ENCODE results near the gene CNOT11. TPM values are rescaled to one million over a fixed set of nuclear protein-coding genes. Genes with fewer than 3 reads are reported as not detected.
"Not testable (repeated sequence)": the region's sequence is repeated elsewhere in the genome, so short reads cannot be mapped to it uniquely, and the experiment has no call there.

CNOT11 gene
- 48.7 and 52.4 TPM in 2 replicates for polyA plus RNA-seq (2014; cell fraction: cytosol; rRNA removed)
- 85.5 and 88.8 TPM in 2 replicates for polyA plus RNA-seq (2014; cell fraction: nucleus; rRNA removed)

DNA sequence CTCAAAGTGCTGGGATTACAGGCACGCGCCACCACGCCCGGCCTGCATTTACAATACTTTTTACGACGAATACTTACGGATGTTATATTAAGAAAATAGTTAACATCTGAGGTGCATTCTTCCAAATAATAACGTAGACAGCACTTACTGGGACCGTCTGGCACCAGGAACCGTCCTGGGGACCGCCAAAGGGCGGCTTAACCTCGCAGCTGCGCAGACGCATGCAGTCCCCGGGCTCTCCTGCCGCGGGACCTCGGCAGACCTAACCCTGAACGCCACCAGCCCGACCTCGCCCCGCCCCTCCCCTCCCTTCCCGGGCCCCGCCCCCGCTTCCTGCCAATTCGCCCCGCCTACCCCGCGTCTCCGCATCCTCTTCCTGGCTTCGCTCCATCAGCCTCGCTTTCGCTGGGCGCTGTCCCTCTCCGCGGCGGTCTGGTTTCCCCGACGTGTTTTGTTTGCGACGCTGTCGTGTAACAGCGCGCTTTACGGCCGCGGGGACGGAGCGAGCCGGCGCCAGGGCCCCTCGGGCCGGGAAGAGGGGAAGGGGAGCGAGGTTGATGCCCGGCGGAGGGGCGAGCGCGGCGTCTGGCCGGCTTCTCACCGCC lies at the start of gene CNOT11:
Gene CNOT11 (plus strand): TSS at position 479 of the 605 bp plus-strand sequence. CDS start 79 bp downstream, at position 558.
- peak; percentile 98 for DNase-seq (ENCODE audit: low spot score)

DNA sequence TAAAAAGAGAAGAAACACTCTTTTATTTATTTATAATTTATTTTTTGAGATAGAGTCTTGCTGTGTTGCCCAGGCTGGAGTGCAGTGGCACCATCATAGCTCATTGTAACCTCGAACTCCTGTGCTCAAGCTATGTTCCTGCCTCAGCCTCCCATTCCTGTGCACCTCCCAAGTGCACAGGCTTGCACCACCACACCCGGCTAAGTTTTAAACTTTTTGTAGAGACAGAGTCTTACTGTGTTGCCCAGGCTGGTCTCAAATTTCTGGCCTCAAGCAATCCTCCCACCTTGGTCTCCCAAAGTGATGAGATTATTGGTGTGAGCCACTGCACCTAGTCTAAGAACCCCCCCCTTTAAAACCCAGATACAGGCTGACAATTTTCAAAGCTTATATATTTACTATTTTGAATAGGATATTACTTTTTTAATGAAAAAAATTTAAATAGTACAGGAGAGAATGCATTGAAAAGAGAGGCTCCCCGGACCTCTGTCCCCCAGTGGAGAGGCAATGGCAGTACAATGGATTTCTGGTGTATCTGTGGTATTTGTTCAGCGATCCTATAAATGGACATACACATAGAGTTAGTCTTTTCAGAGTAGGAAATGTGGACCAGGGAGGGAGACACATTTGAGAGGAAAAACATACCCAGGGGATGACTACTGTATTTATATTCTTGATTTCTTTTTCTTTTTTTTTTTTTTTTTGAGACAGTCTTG lies 48.1 kb upstream of the CNOT11 start:
- no peak for DNase-seq (ENCODE audit: low spot score)

DNA sequence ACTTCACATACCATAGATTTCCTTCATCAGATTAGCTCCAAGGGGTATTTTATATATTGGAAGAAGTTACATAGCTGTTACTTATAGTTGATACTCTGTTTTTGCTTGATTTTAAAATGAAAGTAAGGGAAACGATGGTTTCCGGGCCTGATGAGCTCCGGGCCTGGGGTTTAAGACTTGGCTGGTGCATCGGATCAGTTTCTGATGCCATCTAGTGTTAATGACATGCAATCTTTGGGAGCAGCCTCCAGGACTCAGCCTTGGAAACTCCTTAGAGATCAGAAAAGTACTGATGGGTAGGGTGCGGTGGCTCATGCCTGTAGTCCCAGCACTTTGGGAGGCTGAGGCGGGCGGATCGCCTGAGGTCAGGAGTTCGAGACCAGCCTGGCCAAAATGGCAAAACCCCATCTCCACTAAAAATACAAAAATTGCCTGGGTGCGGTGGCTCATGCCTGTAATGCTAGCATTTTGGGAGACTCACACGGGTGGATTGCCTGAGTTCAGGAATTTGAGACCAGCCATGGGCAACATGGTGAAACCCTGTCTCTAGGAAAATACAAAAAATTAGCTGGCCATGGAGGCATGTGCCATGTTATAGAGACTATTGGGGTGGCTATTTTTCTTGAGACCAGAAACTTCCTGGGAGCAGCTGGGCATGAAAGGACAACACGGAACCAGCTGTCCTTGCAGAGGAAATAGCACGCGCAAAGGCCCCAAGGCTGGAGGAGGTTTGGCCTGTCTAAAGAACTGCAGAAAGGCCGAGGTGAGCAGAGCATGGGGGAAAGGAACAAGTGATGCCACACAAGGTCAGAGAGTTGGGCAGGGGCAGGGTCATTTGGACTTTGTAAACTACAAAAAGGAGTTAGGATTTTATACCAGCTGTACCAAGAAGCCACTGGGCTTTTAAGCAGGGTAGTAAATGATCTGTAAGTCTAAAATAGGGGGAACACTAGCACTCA lies 46.9 kb upstream of the CNOT11 start:
- DNase-seq (ENCODE audit: low spot score), result peak; percentile 67

DNA sequence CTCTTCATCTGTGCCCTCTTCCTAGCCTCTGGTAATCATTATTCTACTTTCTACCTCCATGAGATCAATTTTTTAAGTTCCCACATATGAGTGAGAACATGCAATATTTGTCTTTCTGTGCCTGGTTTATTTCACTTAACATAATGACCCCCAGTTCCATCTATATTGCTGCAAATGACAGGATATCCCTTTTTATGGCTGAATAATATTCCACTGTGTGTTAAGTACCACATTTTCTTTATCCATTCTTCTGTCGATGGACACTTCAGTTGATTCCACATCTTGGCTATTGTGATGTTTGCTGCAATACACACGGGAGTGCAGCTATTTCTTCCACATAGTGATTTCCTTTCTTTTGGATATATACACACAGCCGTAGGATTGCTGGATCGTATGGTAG lies 43.9 kb upstream of the CNOT11 start:
- DNase-seq (ENCODE audit: low spot score), result no peak

DNA sequence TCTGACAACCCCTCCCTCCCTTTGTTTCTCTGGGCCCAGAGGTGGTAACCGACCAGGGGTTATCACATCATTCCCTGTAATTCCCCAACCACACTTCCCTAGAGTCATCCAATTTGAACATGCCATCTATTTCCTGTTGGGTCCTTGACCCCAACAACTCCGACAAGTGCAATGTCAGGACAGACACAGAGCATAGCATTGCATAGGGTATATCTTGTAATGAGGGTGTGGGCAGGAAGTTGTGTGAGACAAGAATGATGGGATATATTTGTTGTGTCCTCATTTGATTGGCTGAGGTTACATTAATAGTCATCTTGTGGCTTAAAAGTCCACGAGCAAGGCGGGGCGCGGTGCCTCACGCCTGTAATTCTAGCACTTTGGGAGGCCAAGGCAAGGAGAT lies 33.4 kb upstream of the CNOT11 start:
- DNase-seq (ENCODE audit: low spot score), result no peak

DNA sequence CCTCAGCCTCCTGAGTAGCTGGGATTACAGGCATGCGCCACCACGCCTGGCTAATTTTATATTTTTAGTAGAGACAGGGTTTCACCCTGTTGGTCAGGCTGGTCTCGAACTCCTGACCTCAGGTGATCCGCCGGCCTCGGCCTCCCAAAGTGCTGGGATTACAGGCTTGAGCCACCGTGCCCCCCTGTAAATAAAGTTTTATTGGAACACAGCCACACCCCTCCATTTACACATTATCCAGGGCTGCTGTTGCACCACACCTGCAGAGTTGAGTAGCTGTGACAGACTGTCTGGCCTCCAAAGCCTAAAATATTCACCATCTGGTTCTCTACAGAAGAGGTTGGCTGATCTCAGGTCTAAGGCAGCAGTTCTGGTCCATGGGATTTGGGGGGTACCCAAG lies 32.6 kb upstream of the CNOT11 start:
- not testable (repeated sequence) for DNase-seq (ENCODE audit: low spot score)

DNA sequence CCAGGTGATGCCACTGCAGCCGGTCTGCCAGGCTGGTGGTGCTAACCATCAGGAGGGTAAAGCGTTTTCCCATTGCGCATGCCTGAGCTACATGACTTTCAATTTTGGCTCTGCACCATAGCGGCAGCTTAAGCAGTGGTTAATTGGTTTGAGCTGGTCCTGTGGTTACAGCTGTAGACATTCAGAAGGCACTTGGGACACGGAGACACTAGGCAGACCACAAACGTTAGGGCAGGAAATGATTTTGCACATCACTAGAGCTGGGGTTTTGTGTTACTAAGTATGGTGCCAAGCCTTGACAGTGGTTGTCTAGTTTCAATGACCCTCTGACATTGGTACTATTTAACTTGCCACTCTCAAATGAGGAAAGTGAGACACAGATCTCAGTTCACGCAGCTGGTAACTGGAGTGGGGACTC lies 28.9 kb upstream of the CNOT11 start:
- DNase-seq (ENCODE audit: low spot score), result no peak

DNA sequence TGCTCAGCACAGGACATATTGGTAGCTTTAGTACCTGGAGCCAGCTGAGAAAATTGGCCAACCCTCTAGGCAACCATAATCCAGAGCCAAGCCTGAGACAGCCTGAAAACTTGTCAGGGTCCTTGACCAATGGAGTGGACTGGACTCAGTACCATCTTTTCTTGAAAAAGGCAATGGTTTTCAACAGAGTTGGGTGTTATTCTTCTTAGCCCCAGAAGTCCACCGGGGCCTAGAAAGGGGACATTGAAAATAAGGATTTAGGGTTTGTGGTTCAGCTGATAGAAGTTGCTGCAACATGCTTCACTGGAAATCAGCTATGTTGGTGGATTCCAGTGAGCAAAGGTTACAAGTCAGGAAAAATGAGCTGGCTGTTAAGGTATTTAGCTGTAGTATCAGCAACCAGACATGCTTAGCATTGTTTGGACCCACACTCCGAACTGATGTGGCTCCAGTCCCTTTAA lies 22.1 kb upstream of the CNOT11 start:
- DNase-seq (ENCODE audit: low spot score), result no peak

DNA sequence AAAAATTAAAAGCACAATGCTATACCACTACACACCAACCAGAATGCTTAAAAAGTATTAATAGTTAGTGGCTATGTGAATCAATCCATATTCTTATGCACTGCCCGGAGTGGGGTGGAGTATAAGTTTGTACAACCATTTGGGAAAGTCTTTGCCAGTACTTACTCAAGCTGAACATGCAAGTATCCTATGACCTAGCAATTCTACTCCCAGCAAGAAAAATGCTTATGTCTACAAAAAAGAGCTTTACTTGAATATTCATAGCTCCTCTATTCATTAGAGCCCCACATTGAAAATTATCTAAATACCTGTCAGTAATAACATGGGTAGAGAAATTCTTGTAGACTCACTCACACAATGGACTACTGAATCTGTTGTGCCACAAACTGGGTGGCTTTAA lies 21.4 kb upstream of the CNOT11 start:
- DNase-seq (ENCODE audit: low spot score), result no peak

DNA sequence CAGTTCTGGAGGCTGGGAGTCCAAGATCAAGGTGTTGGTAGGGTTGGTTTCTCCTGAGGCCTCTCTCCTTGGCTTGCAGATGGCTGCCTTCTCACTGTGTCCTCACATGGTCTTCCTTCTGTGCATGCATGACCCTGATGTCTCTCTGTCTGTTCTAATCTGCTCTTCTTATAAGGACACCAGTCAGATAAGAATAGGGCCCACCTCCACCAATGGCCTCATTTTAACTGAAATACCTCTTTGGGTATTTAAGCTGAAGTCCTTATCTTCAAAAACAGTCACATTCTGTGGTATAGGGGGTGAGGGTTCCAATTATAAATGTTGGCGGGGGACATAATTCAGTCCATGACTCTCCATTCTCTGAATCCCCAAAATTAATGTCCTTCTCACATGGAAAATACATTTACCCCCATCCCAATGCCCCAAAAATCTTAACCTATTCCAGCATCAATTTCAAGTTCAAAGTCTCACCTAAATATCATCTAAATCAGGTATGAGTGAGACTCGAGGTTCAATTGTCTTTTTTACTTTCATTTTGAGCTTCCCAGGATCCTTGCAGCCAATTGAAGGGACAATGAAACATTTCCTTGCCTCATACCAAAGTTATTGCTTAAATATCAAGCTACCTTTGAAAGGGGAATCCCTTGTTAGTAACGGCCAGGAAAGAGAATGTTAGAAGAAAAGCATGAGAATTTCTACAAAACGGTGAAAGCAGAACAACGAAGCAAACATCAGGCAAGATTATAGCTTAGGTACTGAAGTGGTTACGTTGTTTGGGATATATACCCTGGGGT lies 20.6 kb upstream of the CNOT11 start:
- DNase-seq (ENCODE audit: low spot score), result no peak

DNA sequence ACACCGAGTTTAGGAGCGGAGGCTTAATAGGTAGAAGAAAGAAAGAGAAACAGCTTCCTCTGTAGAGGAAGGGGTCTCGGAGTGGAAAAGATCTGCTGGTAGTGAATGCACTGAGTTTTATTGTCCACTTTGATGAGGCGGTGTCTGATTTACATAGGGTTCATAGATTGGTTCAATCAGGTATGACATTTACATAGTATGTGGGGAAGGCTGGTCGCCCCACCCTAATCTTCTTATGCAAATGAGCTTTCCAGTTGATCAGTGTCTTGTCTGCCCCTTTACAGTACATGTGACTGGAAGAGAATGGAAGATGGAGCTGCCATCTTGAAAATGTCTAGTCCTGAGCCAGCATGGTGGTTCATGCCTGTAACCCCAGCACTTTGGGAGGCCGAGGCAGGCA lies 19.9 kb upstream of the CNOT11 start:
- DNase-seq (ENCODE audit: low spot score), result no peak

DNA sequence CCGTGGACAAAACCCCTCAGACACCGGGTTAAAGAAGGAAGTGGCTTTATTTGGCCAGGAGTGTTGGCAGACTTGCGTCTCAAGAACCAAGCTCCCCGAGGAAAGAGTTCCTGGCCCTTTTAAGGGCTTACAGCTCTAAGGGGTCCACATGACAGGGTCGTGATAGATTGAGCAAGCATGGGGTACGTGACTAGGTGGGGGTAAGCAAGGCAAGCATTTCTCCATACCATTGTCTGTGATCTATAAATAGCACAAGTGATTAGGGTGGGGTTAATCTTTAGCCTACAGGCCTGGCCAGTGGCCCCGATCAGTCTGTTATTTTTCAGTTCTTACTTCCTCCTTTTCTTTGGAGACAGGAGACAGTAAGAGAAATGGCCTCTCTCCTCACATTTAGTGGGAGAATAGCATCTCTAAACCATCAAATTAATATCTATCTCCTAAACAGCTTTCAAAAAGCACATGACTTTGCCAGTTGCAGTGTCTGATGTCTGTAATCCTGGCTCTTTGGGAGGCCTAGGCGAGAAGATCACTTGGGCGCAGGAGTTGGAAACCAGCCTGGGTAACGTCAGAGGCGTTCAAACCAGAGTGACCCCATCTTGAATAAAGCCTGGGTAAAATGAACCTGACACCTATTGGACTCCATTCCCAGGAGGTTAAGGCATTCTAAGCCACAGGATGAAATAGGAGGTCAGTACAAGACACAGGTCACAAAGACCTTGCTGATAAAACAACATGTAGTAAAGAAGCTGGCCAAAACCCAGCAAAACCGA lies 18.3 kb upstream of the CNOT11 start:
- no peak for DNase-seq (ENCODE audit: low spot score)

DNA sequence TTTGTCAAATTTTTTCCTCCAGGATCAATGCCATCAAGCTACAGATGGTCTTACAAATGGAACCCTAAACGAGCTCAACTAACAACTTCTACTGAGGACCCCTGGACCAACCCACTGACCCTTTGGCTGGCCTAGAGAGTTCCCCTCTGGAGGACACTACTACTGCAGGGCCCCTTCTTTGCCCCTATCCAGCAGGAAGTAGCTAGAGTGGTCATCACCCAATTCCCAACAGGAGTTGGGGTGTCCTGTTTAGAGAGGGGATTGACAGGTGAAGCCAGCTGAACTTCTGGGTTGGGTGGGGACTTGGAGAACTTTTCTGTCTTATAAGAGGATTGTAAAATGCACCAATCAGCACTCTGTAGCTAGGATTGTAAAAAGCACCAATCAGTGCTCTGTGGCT lies 16.7 kb upstream of the CNOT11 start:
- not testable (repeated sequence) for DNase-seq (ENCODE audit: low spot score)

DNA sequence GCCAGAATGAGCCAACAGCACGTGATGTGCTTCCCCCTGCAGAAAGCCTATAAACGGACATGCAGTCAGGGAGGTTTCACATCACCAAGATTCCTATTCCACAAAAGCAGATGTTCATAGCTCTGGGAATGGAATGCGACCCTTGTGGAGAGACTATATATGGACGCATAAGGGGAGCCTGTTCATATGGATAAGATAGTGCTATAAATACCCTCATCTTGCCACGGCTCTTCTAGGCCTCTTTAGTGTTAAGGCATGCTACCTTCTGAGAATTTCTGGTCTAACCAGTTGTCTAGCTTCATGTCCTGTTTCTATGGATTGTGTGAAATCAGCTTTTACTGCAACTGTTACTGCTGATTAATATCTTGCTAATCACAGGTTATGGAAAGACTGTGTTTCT lies 14.7 kb upstream of the CNOT11 start:
- not testable (repeated sequence) for DNase-seq (ENCODE audit: low spot score)

DNA sequence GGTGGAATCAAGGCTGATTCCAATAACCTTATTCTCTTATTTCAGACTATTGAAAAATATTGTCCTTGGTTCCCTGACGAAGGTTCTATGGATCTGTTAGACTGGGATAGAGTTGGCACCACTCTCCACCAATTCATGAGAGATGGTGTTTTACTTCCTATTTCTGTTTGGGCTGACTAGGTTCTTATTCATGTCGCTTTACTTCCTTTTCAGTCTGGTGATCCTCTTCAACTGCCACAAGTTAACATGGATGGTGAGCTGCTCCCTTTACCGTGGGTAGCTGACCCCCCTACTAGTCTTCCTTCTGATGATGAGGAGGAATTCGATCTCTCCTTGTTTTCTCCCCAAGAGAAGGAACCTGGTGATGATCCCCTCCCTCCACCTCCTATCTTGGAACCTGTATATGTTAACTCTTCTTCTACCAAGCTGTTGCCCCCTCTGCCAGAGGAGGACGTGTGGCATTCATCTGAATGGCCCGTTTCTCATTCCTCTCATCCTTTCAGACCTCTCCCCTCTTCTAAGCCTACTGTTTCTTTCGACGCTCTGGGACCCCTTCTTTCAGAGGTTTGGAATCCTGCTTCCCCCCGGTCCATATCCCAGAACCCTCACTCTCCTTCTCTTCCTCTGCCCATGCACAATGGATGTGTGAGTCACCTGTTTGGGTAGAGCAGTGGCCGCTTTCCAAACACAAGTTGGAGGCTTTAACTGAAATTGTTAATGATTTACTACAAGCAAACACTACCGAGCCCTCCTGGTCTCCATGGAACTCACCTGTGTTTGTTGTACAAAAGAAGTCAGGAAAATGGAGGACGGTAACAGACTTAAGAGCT lies 13.5 kb upstream of the CNOT11 start:
- DNase-seq (ENCODE audit: low spot score), result no peak

DNA sequence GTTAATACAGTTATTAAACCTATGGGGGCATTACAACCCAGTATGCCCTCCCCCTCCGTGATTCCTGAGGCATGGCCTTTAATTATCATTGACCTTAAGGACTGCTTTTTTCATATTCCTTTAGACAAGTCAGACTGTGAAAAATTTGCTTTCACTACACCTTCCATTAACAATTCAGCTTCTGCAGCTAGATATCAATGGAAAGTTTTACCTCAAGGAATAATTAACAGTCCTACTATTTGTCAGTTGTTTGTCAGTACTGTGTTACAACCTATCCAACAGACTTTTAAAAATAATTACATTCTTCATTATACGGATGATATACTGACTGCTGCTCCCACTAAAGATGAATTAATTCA lies 12.9 kb upstream of the CNOT11 start:
- DNase-seq (ENCODE audit: low spot score), result not testable (repeated sequence)

DNA sequence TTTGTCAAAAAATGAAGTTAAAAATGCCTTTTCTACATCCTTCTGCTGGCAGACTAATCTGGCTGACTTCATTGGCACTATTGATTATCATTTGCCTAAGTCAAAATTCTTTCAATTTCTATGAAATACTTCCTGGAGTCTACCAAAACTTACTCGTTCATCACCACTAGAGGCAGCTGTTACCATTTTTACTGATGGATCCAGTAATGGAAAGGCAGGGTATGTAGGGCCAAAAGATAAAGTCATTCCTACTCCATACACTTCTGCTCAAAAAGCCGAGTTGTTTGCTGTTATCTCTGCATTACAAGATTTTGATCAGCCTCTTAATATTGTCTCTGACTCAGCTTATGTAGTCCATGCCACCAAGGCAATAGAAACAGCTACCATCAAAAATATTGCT lies 12.0 kb upstream of the CNOT11 start:
- not testable (repeated sequence) for DNase-seq (ENCODE audit: low spot score)

DNA sequence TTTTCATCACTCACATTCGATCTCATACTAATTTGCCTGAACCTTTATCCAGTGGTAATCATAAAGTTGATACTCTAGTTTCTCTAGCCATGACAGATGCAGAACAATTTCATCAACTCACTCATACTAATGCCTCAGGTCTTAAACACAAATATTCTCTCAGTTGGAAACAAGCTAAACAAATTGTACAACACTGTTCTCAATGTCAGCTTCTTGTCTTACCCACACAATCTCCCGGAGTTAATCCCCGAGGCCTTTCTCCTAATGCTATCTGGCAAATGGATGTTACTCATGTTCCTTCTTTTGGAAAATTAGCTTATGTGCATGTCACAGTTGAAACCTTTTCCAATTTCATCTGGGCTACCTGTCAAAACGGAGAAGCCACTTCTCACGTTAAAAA lies 11.5 kb upstream of the CNOT11 start:
- no peak for DNase-seq (ENCODE audit: low spot score)

DNA sequence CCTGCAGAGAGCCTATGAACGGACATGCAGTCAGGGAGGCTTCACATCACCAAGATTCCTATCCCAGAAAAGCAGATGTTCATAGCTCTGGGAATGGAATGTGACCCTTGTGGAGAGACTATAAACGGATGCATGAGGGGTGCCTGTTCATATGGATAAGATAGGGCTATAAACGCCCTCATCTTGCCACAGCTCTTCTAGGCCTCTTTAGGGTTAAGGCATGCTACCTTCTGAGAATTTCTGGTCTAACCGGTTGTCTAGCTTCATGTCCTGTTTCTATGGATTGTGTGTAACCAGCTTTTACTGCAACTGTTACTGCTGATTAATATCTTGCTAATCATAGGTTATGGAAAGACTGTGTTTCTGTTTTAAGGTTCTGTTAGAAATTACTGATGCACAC lies 8.3 kb upstream of the CNOT11 start:
- not testable (repeated sequence) for DNase-seq (ENCODE audit: low spot score)

DNA sequence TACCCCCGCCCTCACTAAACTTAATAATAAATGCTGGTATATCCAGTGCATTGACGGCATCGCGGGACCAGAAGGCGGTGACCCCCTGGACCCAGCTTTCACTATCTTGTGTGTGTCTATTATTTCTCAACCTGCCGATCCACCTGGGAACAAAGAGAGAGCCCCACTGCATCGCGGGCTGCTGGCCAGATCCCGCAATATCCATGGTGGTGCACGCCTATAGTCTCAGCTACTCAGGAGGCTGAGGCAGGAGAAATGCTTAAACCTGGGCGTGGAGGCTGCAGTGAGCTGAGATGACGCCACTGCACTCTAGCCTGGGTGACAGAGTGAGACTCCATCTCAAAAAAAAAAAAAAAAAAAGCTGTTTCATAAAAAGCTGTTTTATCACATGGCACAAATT lies 7.8 kb upstream of the CNOT11 start:
- DNase-seq (ENCODE audit: low spot score), result not testable (repeated sequence)
